AG04449 (cell line): ENCODE results near the gene TMEM208.

ENCODE experiments used
- CTCF ChIA-PET: fragments of 350-600 bp; formaldehyde crosslinking; extraction: SDS; loops from one replicate; lab custom pipeline; 2021; ENCODE audit warnings: antibody characterized with exemption; lab: Yijun Ruan, JAX
- POLR2A ChIA-PET: fragments of 400-600, 350-600 bp; formaldehyde crosslinking; extraction: SDS; loops from one replicate; lab custom pipeline; 2020; ENCODE audit warnings: antibody characterized with exemption, inconsistent platforms; lab: Yijun Ruan, JAX
- DNase-seq: peaks from one replicate; pipeline ENCODE4 v3.0.0-alpha.2; 2010; ENCODE audit warnings: low read depth, low spot score
- H3K4me3 ChIP-seq: 2 replicates; pipeline ENCODE4 v1.5.1; 2011; ENCODE audit warnings: low read depth, mild to moderate bottlenecking, control low read depth, low read length
- CTCF ChIP-seq: IDR thresholded peaks from one replicate; pipeline ENCODE4 v1.5.1; 2011; ENCODE audit warnings: mild to moderate bottlenecking, moderate library complexity, low read length, control low read depth, inconsistent platforms; ENCODE audit not compliant: insufficient read depth; ENCODE audit errors: missing control alignments

TMEM208 gene

GRCh38 chr16:67233596-67233995 lies 6.7 kb downstream of the TMEM208 start:
- TF ChIP-seq CTCF = no peak
- no peak for DNase-seq
- CTCF ChIA-PET = interaction anchor here (1.5 to 2.3 kb wide), 2 partner anchors 11 to 286 kb away, joined by 3 to 8 read pairs; no protein-coding TSS in a partner anchor
- no peak overlapping the region for H3K4me3 ChIP-seq
- POLR2A ChIA-PET = no interaction called here

GRCh38 chr16:67234180-67234597 lies 7.3 kb downstream of the TMEM208 start:
- no peak overlapping the region for H3K4me3 ChIP-seq
- CTCF ChIA-PET = interaction anchor here (1.5 to 2.3 kb wide), 2 partner anchors 11 to 287 kb away, joined by 3 to 8 read pairs; no protein-coding TSS in a partner anchor
- no peak for DNase-seq
- TF ChIP-seq CTCF = no peak
- POLR2A ChIA-PET = interaction anchor here (0.6 kb wide), 1 partner anchor 426 kb away, joined by 3 read pairs; the partner anchor contains the start of gene ACD

GRCh38 chr16:67235816-67236562 lies 9.1 kb downstream of the TMEM208 start:
- POLR2A ChIA-PET = interaction anchor here (0.7 kb wide), 1 partner anchor 9 kb away, joined by 3 read pairs; the partner anchor contains the start of gene TMEM208
- no peak overlapping the region for H3K4me3 ChIP-seq
- CTCF ChIA-PET = interaction anchor here (1.0 to 1.5 kb wide), 2 partner anchors 10 to 26 kb away, joined by 3 read pairs; no protein-coding TSS in a partner anchor
- DNase-seq = no peak
- no peak for TF ChIP-seq CTCF

GRCh38 chr16:67236563-67237395 lies 9.8 kb downstream of the TMEM208 start:
- CTCF ChIA-PET = interaction anchor here (1.0 to 1.5 kb wide), 2 partner anchors 11 to 26 kb away, joined by 3 read pairs; no protein-coding TSS in a partner anchor
- POLR2A ChIA-PET = interaction anchor here (0.7 to 3.2 kb wide), 2 partner anchors 8 to 9 kb away, joined by 3 to 20 read pairs; partner anchors contain the start of gene TMEM208
- no peak overlapping the region for H3K4me3 ChIP-seq
- DNase-seq = no peak
- no peak for TF ChIP-seq CTCF

DNA sequence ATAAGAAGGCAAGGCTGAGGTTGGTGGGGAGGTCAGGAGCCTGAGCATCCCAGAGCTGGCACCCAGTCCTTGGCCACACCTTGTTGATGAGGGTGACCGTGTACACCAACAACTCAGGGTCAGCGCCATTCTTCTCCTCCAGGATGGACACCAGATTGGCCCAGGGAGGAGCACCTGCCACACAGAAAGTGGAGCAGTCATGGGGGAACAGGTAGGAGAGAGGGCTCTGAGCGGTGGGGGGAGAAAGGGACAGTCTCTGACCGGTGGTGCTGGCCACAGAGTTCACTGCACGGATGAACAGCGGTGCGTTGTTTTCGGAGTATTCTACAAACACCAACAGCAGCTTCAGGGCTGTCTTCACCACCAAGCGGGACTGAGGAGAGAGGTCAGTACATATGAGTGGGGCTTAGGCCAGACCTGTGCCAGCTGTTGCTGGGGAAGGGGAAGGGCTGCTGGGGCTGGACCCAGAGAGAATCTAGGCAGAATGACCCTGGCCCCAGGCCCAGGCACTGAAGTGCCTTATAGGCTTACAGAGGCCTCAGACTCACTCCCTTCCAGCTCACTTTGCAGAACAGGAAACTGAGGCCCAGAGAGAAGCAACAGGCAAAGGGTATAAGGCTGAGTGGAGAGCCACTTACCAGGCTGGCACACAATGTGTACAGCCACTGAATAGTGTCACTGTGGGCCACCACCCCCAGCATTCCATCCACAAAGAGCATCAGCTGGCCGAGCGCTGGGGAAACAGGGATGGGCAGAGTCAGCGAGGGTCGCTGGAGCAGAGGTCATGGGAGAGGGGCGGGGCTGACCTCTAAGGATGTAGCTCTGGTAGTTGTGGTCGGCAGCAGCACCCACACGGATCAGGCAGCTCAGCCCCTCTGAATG lies 10.7 kb downstream of the TMEM208 start:
- TF ChIP-seq CTCF = no peak
- no peak overlapping the region for H3K4me3 ChIP-seq
- POLR2A ChIA-PET = interaction anchor here (1.6 to 3.2 kb wide), 2 partner anchors 9 to 10 kb away, joined by 6 to 20 read pairs; partner anchors contain the start of genes FHOD1 and TMEM208
- CTCF ChIA-PET = no interaction called here
- DNase-seq = no peak
